ENCODE data around the gene CRIP2.

Gene CRIP2

GRCh38 chr14:105487986-105488777 lies 13.6 kb downstream of the CRIP2 start:
- DNase-seq (ENCODE audit: low read depth), result no peak

- no peak for DNase-seq (ENCODE audit: low read depth)
Measured at GRCh38 chr14:105488781-105489541, 14.3 kb downstream of the CRIP2 start.

- no peak for DNase-seq (ENCODE audit: low read depth)
Measured at GRCh38 chr14:105489542-105490266, 15.1 kb downstream of the CRIP2 start.

- DNase-seq (ENCODE audit: low read depth), result no peak
Measured at GRCh38 chr14:105490267-105490571, 15.6 kb downstream of the CRIP2 start.

- DNase-seq (ENCODE audit: low read depth), result peak; percentile 100
Measured at GRCh38 chr14:105490572-105491365, 16.1 kb downstream of the CRIP2 start, which contains the start of gene TEDC1. Gene TEDC1 (plus strand): TSS chr14:105491246. CDS start chr14:105491376, 130 bp downstream.

GRCh38 chr14:105491366-105491973 lies 16.8 kb downstream of the CRIP2 start:
- DNase-seq (ENCODE audit: low read depth), result no peak

GRCh38 chr14:105492031-105492970 lies 17.7 kb downstream of the CRIP2 start:
- no peak for DNase-seq (ENCODE audit: low read depth)

- no peak for DNase-seq (ENCODE audit: low read depth)
Measured at GRCh38 chr14:105492971-105493871, 18.6 kb downstream of the CRIP2 start.

GRCh38 chr14:105493921-105494605 lies 19.4 kb downstream of the CRIP2 start:
- no peak for DNase-seq (ENCODE audit: low read depth)

GRCh38 chr14:105494606-105494929 lies 19.9 kb downstream of the CRIP2 start:
- DNase-seq (ENCODE audit: low read depth), result no peak

GRCh38 chr14:105495101-105495989 lies 20.7 kb downstream of the CRIP2 start:
- DNase-seq (ENCODE audit: low read depth), result no peak

- no peak for DNase-seq (ENCODE audit: low read depth)
Measured at GRCh38 chr14:105495990-105496830, 21.6 kb downstream of the CRIP2 start.

GRCh38 chr14:105496831-105497591 lies 22.4 kb downstream of the CRIP2 start:
- no peak for DNase-seq (ENCODE audit: low read depth)

GRCh38 chr14:105497671-105498429 lies 23.2 kb downstream of the CRIP2 start:
- no peak for DNase-seq (ENCODE audit: low read depth)
